Mononuclear cell (primary cell): ENCODE data around the gene CHPF2. TPM values are rescaled to one million over a fixed set of nuclear protein-coding genes. Genes with fewer than 3 reads are reported as not detected.

Source experiments
- H3K27me3 ChIP-seq: 2 replicates; pipeline ENCODE4 v1.6.0; 2011; ENCODE audit warnings: low read length, control low read depth; ENCODE audit not compliant: insufficient read depth
- H3K4me1 ChIP-seq: 2 replicates; pipeline ENCODE4 v1.5.1; 2011; ENCODE audit warnings: mild to moderate bottlenecking, low read length, control low read depth; ENCODE audit not compliant: insufficient read depth
- H3K4me3 ChIP-seq: 2 replicates; pipeline ENCODE4 v1.5.1; 2011; ENCODE audit warnings: mild to moderate bottlenecking, low read length, moderate library complexity
- H3K9me3 ChIP-seq: 2 replicates; pipeline ENCODE4 v1.5.1; 2011; ENCODE audit warnings: low read depth, mild to moderate bottlenecking, control low read depth, low read length
- total RNA-seq: library from RNA; depleted of rRNA; stranded (reverse); fragments of >200 nt; gene quantifications from one replicate; pipeline ENCODE4 v1.2.3, GENCODE V29; 2012

Gene CHPF2, protein sequence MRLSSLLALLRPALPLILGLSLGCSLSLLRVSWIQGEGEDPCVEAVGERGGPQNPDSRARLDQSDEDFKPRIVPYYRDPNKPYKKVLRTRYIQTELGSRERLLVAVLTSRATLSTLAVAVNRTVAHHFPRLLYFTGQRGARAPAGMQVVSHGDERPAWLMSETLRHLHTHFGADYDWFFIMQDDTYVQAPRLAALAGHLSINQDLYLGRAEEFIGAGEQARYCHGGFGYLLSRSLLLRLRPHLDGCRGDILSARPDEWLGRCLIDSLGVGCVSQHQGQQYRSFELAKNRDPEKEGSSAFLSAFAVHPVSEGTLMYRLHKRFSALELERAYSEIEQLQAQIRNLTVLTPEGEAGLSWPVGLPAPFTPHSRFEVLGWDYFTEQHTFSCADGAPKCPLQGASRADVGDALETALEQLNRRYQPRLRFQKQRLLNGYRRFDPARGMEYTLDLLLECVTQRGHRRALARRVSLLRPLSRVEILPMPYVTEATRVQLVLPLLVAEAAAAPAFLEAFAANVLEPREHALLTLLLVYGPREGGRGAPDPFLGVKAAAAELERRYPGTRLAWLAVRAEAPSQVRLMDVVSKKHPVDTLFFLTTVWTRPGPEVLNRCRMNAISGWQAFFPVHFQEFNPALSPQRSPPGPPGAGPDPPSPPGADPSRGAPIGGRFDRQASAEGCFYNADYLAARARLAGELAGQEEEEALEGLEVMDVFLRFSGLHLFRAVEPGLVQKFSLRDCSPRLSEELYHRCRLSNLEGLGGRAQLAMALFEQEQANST
- total RNA-seq: 25.0 TPM

DNA sequence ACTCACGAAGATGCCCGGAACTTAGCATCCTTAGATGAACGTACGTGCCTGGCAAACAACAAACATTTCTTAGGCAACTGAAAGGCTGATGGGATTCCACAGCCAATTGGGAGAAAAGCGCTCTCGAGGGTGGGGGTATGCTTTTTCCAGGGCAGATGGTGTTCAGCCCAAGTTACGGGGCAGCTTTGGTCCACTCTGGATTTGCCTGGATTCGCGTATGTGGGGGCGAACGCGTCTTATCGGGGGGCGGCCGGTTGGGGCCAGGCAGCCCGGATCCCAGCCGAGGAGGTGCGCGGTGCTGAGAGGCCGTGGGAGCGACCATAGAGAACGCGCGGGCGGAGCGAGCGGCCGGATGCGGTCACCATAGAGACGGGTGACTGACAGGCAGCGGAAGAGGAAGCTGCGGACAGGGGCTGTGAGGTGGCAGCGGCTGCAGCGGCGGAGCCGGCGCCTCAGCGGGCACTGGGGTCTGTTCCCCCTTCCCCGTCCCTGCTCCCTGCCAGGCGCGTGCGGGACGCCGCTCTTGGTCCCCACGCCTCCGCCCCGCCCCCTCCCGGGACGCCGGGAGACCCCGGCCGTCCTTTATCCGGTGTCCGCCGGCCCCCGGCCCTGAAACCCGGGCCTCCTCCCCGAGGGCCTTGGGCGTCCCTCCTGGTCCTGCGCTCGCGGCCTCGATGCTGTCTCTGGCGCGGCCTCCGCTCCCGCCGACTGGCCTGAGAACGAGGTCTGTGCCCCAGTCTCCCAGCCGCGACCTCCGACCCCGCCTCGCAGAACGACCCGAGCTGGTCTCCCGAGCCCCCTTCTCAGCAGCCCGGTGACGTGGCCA lies at the start of gene CHPF2:
Gene CHPF2, plus strand, starts transcription at position 393 of the 826 bp plus-strand sequence. CDS start 1,529 bp downstream, outside the sequence.
- Histone ChIP-seq H3K4me3 (peak within 1 kb of the TSS; percentile 95), H3K4me1 (peaks cover 32% of the 10 kb centered on the region), H3K27me3 (no peaks in the 10 kb centered on the region), H3K9me3 (no peaks in the 10 kb centered on the region)

DNA sequence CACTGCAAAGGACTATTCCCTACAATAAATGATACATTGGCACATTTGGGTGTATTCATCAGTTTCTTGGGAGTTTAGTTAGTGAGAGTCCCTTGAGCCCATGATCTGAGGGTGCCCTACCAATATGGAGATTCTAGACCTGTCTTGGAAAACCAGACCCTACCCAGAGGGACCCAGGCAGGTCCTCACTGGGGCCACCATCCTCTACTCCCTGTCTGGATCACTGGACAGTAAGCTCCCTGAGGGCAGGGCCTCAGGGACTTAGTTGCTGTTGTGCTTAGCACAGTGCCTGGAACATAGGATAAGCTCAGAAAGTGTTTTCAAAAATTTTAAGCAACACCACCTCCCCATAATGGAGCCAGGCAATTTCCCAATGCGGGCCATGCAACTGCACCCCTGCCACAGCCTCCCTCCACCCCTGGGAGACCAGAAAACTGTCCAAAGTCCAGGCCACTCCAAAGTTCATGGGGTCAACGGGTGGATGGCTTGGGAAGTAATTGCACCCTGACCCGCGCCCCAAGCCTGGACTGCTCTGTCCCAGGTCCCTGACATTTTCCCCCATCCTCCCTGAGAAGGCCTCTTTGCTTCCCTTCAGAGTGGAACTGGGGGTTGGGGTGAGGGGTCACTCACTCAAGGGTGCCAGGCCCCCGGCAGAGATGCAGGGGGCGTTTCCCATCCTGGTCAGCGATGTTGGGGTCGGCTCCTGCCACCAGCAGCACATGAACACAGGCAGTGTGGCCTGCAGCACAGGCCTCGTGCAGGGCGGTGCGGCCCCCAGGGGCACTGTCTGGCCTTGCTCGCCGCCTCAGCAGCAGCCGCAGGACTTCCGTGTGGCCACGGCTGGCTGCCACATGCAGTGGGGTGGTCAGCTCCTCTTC lies 46.3 kb upstream of the CHPF2 start:
- H3K4me1 ChIP-seq: no peaks in the 10 kb centered on the region
- no peaks in the 10 kb centered on the region for H3K27me3 ChIP-seq
- no peaks in the 10 kb centered on the region for H3K9me3 ChIP-seq
- no peak overlapping the region for H3K4me3 ChIP-seq

DNA sequence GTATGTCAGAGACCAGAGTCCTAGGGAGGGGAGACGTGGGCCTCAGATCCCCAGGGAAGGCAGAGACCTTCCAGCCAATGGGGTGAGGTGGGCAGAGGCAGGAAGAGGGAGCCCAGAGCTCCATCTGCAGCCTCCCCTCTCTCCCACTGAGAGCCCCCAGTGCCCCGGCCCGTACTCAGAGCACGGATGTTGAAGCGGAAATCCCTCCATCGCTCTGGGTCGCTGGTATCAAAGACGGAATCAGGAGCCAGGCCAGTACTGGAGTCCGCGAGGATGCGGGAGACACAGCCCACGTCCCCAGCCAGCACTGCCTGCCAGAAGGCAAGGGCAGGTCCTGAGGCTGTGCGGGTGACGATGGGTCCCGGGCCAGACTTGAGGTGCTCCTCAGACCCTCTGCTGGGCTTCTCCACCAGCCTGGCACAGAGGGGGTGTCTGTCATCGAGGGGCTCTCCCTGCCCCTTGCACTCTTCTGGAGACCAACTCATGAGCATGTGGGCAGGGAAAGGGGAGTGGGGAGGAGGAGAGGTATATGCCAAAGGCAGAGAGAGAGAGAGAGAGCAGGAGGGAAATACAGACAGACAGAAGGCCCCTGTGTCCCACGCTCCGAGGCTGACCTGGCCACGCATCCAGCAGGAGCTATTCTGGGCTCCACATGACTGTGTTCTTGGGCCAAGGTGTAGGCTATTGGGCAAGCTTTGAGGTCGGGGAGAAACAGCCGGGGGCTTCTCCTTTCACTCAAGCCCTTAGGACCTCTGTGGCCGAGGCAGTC lies 45.5 kb upstream of the CHPF2 start, which contains the start of gene ASB10:
Gene ASB10, minus strand, starts transcription at position 611 of the 769 bp plus-strand sequence. Its CDS starts 120 bp downstream, at position 491.
- Histone ChIP-seq H3K27me3 (no peaks in the 10 kb centered on the region), H3K9me3 (no peaks in the 10 kb centered on the region), H3K4me3 (no peak within 1 kb of the TSS), H3K4me1 (no peaks in the 10 kb centered on the region)

DNA sequence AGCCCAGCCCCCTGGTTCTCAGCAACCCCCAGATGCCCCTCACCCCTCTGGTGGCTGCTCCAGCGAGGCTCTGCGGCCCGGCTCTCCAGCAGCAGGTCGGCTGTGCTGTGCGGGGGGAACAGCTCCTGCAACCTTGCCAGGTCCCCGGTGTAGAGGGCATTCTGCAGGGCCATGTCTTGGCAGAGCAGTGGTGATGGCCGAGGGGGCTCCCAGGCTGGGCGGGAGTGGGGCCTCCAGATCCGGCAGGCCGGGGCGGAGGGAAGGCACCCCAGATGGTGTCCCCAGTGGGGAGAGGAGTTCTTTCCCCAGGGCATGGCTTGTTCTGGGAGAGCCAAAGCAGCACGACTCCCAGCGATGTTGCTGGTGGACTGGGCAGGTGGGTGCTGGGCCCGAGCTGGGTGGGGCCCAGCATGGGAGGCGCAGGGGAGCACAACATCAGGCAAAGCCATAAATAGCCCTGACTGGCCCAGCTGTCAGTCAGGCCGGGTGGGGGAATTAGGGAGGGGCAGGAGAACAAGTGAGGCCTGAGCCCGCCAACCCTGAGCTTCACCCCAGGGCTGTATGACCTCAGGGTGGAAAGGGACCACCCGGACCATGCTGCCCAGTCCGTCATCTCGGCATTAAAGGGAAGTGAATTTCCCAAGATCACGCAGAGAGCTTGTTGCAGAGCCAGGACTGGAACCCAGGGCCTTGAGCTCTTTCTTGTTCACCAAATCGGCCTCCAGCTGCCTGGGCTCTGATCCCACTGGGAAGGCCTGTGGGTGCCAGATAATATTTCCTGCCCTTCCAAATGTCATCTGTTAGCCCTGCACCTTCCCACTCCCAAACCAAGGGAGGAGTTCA lies 44.7 kb upstream of the CHPF2 start:
- Histone ChIP-seq H3K9me3 (no peaks in the 10 kb centered on the region), H3K4me3 (no peak overlapping the region), H3K4me1 (no peaks in the 10 kb centered on the region), H3K27me3 (no peaks in the 10 kb centered on the region)

DNA sequence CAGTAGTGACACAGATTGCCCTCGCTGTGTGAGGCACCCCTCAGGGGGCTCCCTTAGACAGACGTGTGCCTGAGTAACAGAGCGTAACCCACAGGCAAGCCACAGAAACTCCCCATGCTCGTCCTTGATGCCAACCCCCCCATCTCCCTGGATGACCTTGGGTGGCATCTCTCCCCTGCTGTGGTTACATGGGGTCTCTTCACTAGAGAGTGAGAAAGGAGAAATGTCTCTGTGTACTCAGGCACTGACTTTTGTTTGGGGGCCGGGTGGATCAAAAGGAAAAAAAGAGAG lies 44.1 kb upstream of the CHPF2 start:
- Histone ChIP-seq H3K4me3 (no peak overlapping the region), H3K27me3 (no peaks in the 10 kb centered on the region), H3K4me1 (no peaks in the 10 kb centered on the region), H3K9me3 (no peaks in the 10 kb centered on the region)

DNA sequence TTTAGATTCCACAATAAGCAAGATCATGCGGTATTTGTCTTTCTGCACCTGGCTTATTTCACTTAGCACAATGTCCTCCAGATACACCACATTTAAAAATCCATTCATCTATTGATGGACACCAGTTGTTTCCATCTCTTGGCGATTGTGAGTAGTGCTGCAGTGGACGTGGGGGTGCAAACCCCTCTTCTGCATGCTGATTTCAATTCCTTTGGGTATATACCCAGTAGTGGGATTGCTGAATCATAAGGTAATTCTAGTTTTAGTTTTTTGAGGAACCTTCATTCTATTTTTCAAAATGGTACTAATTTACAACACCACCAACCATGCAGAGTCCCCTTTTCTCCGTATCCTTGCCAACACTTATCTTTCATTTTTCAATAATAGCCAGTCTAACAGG lies 43.2 kb upstream of the CHPF2 start:
- Histone ChIP-seq H3K4me3 (no peak overlapping the region), H3K9me3 (no peaks in the 10 kb centered on the region), H3K27me3 (no peaks in the 10 kb centered on the region), H3K4me1 (no peaks in the 10 kb centered on the region)

DNA sequence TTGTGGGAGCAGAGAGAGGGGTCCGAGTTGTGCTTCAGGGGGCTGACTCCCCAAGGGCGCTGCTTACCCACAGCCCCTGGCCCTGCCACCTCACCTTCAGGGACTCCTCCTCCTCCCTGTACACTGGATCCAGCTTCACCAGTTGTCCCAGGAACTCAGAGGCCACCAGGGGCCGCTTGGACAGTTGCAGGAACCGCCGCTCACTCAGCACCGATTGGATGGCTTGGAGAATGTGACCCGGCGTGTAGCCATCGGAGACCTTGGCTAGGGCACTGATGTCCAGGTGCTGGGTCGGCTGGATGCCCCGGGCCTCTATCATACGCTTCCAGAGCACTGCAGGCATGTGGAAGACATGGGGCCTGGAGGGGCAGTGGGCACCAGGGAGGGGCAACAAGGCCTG lies 40.7 kb upstream of the CHPF2 start:
- no peaks in the 10 kb centered on the region for H3K4me1 ChIP-seq
- H3K9me3 ChIP-seq: no peaks in the 10 kb centered on the region
- no peak overlapping the region for H3K4me3 ChIP-seq
- no peaks in the 10 kb centered on the region for H3K27me3 ChIP-seq

DNA sequence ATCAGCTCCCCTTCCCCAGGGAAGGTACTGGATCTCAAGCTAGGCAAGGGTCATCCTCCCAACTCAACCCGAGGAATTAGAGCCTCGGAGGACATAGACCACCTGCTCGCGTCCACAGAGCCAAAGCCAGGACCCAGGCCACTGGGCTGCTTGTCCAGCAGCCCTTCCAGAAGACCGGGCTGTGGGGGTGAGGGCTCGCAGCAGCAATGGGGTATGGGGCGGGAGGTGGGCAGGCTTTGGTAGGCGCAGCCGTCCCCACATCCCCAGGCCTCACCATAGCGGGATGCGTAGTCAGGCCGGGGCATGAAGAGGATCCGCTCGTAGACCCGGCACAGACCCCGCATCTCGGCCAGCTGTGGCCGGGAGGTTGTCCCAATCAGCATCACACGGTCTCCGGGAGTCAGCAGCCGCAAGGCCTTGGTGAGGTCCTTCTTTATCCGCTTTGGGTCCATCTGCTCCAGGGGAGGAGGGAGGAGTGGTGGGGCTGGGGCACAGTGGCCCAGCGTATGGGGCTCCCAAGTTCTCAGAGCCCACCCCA lies 40.2 kb upstream of the CHPF2 start:
- Histone ChIP-seq H3K4me3 (no peak overlapping the region), H3K4me1 (no peaks in the 10 kb centered on the region), H3K27me3 (no peaks in the 10 kb centered on the region), H3K9me3 (no peaks in the 10 kb centered on the region)

DNA sequence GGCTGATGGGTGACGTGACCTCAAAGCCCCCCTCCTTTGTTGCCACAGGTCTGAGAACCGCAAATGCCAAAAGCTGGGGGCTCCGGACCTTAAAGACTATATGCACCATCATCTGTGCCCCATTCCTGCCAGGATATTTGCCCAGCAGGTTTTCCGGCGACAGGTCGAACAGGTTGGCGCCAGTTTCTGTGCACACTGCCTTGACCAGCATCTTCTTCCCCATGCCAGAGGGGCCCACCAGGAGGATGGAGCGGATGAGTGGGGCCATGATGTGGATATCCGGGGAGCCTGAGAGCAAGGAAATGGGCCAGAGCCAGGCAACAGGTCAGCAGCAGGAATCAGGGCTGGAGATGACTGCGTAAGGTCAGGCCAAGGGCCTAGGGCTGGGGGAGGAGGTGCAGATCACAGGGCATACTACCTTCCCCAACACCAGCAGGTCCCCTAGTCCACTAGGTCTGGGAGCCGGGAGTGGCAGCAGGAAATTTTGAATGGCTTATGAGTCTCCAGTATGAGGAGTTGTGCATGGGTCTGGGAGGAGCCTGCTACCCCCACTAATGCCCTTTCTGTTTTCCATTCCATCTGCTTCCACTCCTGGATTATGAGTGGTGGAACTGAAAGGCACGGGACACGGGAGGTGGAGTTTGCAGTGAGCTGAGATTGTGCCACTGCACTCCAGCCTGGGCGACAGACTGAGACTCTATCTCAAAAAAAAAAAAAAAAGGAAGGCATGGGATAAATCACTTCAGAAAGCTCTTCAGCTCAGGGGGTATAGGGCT lies 38.9 kb upstream of the CHPF2 start:
- Histone ChIP-seq H3K9me3 (no peaks in the 10 kb centered on the region), H3K4me1 (no peaks in the 10 kb centered on the region), H3K27me3 (no peaks in the 10 kb centered on the region), H3K4me3 (no peak overlapping the region)

DNA sequence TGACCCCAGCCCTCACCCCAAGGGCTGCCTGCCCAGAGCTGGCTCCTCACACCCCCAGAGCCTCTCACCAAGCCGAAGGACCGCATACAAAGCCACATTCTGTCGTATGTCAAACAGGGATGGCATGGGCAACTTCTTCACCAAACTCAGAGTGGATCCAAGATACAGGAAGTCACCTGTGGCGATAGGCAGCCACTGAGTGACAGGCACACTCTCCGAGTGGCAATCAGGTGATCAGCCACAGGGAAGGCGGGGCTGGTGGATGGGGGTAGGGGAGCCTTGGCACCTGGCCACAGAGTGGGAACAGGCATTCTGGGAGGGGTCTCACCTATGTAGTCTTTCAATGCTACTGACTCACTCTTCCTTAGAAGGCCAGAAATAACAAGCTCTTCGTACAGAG lies 38.1 kb upstream of the CHPF2 start:
- Histone ChIP-seq H3K9me3 (no peaks in the 10 kb centered on the region), H3K27me3 (no peaks in the 10 kb centered on the region), H3K4me1 (no peaks in the 10 kb centered on the region), H3K4me3 (no peak overlapping the region)

DNA sequence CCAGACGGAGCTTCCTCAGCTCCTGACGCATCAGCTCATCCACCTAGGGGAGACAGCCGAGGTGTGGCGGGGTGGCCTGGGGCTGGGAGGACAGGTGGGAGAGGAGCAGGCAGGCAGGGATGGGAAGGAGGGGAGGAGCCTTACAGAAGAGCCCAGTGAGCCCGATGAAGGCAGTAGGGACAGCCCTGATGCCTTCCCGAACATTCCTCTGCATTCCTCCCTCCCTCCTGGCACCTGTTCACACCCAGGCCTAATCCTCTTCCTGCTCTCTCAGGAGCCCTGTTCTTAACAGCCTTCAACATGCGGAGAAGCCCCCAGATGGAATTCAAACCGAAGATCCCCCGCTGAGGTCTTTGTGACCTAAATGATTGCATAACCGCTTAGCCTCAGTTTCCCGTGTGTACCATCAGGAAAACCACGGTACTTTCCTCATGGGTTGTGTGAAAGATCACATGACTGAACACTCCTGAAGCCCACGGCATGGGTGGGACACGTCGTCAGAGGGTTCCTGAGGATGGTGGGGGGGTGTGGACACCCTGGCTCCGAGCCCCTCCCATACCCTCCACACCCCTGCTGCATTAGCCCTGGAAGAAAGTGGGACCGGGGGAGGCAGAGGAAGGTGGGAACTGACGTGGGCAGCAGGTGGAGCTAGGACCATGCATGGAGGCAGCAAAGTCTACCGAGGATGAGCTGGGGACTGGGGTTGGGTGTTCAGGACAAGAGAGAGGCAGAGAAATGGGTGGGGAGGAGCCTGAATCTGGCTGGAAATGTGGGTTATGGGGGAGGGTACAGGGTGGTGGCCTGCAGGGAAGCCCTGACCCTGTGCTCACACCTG lies 36.5 kb upstream of the CHPF2 start:
- H3K27me3 ChIP-seq: no peaks in the 10 kb centered on the region
- no peaks in the 10 kb centered on the region for H3K9me3 ChIP-seq

DNA sequence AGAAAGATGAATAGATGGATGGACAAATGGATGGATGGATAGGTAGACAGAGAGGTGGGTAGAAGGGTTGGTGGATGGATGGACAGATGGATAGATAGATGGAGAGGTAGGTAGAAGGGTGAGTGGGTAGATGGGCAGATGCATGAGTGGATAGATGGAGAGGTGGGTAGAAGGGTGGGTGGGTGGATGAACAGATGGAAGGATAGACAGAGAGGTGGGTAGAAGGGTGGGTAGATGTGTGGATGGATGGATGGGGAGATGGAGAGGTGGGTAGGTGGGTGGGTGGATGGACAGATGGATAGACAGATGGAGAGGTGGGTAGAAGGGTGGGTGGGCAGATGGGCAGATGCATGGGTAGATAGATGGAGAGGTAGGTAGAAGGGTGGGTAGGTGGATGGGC lies 34.4 kb upstream of the CHPF2 start:
- Histone ChIP-seq H3K27me3 (no peaks in the 10 kb centered on the region), H3K4me3 (no peak overlapping the region), H3K9me3 (no peaks in the 10 kb centered on the region), H3K4me1 (no peaks in the 10 kb centered on the region)

More for the DNA sequence above, 36.5 kb upstream of the CHPF2 start:
- no peak overlapping the region for H3K4me3 ChIP-seq
- H3K4me1 ChIP-seq: no peaks in the 10 kb centered on the region
